IgD-negative memory B cell (primary cell): Measurements from ENCODE around the gene ODF2L. TPM values are rescaled to one million over a fixed set of nuclear protein-coding genes. Genes with fewer than 3 reads are reported as not detected.

ENCODE experiments used
- H3K27ac Mint-ChIP-seq, 3 donors: one replicate each; pipeline ENCODE4 v1.8.0; 2020 to 2022; ENCODE audit warnings: mild to moderate bottlenecking in 3 of 3, mixed read lengths in 3 of 3, moderate library complexity in 1 of 3
- H3K27me3 Mint-ChIP-seq: one replicate; pipeline ENCODE4 v1.8.0; 2021; ENCODE audit warnings: mixed read lengths
- H3K36me3 Mint-ChIP-seq: one replicate; pipeline ENCODE4 v1.8.0; 2020; ENCODE audit warnings: mild to moderate bottlenecking, mixed read lengths
- H3K4me1 Mint-ChIP-seq, 3 donors: one replicate each; pipeline ENCODE4 v1.8.0; 2020 to 2022; ENCODE audit warnings: mixed read lengths in 3 of 3, mild to moderate bottlenecking in 1 of 3
- H3K4me3 Mint-ChIP-seq, 4 donors: one replicate each; pipeline ENCODE4 v1.8.0; 2020 to 2022; ENCODE audit warnings: mild to moderate bottlenecking in 4 of 4, mixed read lengths in 4 of 4, moderate library complexity in 3 of 4
- H3K9me3 Mint-ChIP-seq, 3 donors: one replicate each; pipeline ENCODE4 v1.8.0; 2020 to 2021; ENCODE audit warnings: mixed read lengths in 3 of 3, mild to moderate bottlenecking in 1 of 3
- polyA plus RNA-seq: library from polyadenylated mRNA; unstranded; fragments of 300-500 nt; fragmentation: Illumina TruSeq; gene quantifications from one replicate; pipeline ENCODE4 v1.2.3, GENCODE V29; 2021

The ODF2L gene, protein sequence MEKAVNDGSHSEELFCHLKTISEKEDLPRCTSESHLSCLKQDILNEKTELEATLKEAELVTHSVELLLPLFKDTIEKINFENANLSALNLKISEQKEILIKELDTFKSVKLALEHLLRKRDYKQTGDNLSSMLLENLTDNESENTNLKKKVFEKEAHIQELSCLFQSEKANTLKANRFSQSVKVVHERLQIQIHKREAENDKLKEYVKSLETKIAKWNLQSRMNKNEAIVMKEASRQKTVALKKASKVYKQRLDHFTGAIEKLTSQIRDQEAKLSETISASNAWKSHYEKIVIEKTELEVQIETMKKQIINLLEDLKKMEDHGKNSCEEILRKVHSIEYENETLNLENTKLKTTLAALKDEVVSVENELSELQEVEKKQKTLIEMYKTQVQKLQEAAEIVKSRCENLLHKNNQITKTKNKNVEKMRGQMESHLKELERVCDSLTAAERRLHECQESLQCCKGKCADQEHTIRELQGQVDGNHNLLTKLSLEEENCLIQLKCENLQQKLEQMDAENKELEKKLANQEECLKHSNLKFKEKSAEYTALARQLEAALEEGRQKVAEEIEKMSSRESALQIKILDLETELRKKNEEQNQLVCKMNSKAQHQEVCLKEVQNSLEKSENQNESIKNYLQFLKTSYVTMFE
- 23.1 TPM for polyA plus RNA-seq

DNA sequence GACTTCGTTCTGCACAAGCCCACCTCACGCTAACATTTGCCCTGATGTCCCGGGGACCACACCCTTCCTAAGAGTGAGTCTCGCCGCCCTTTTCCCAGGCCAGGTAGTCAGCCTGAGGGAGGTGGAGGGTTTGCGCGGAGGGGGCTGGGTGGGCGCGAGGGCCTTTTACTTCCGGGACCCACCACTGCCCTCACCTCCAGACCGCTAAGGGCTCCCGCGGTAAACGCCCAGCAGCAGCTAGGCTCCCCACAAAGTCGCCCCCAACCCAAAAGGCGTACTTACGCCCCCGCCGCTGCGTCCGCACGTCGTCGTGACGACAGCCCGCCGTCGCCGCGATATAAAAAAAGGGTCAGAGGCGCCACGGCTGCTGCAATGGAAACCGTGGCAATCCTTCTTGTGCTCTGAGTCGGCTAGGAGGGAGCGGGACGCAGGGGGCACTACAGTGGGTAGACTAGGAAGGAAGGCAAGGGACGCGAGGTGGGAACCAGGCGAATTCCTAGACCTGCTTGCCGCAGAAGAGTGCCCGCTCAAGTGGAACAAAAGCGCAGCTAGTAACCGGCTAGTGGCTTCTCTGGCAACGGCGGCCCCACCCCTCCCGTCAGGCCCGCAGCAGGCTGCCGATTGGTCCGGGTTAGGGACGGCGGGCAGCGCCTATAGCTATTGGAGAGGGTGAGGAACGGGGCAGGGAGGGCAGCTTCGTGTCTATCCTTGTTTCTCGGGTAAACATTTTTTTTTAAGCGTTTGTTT lies at the start of gene ODF2L:
ODF2L (minus strand) TSS at position 573 of the 747 bp plus-strand sequence. CDS start 9,296 bp downstream, outside the sequence.
- H3K27ac Mint-ChIP-seq, result peak within 1 kb of the TSS; percentile 95 to 98 (median 97)
- H3K4me3 Mint-ChIP-seq, result peak within 1 kb of the TSS; percentile 97 to 99 (median 98)
- no peaks in the 10 kb centered on the region for H3K27me3 Mint-ChIP-seq
- no peaks in the 10 kb centered on the region for H3K9me3 Mint-ChIP-seq
- peaks cover 40 to 51% (median 41%) of the 10 kb centered on the region in 3 donors for H3K4me1 Mint-ChIP-seq
- peaks cover 11% of the 10 kb centered on the region for H3K36me3 Mint-ChIP-seq

DNA sequence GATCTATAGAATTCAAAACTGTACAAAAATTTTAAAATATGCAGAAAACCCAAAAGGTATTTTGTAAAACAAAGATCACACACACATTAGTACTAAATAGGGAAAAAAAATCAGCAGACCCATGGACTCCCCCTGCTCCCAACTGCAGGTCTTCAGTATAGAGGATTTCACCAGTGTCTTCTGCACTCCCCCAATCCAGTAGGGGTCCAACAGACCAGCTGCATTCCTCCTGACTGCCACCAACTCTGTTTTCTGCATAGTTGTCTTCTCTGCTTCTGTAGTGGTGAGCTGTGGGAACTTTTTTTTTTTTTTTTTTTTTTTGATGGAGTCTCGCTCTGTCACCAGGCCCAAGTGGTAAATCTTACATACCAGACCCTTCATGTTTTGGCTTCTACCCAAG lies 49.8 kb upstream of the ODF2L start:
- Mint-ChIP-seq H3K27ac (no peak overlapping the region), H3K4me3 (no peak overlapping the region), H3K36me3 (no peaks in the 10 kb centered on the region), H3K4me1 (peaks cover 0 to 4% (median 0%) of the 10 kb centered on the region in 3 donors), H3K9me3 (no peaks in the 10 kb centered on the region), H3K27me3 (peaks cover 2% of the 10 kb centered on the region)

DNA sequence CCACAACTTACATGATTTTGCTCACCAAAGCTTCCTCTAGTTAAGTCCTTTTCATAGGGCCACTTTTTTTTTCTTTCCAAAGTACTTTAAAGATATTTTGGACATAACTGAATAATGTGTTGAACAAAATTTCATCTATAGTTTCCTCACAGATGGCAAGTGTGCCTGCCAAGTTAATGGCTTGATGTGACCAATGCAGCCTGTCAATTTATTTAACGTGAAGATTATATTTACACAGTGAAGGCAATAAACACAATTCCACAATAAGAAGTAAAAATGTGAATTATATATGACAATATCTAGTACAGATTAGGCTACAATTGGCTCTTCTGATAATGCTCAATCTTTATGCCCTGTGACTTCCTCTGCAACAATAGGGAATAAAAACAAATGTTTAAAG lies 45.9 kb upstream of the ODF2L start:
- Mint-ChIP-seq H3K4me3 (no peak overlapping the region), H3K4me1 (peaks cover 0 to 4% (median 0%) of the 10 kb centered on the region in 3 donors), H3K9me3 (no peaks in the 10 kb centered on the region), H3K27ac (no peak overlapping the region), H3K27me3 (peaks cover 2% of the 10 kb centered on the region), H3K36me3 (no peaks in the 10 kb centered on the region)

DNA sequence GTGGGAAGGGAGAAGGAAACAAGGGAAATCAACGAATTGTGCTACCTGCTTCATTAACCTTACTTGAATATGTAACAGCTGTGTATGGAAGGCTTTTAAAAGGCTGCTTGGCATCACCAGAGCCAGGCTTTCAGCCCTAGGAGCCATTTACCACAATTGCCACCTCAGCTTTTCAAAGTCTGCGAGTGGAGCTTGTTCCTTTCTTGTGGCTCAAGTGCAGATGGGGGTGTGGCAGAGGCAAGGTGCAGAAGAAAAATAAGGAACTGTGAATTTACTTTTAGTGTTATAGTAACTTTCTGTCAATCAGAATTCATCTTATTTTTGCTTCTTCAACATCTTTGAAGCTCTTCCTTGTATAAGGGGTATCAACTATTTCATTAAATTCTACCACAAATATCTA lies 45.5 kb upstream of the ODF2L start:
- no peak overlapping the region for H3K4me3 Mint-ChIP-seq
- H3K27ac Mint-ChIP-seq, result no peak overlapping the region
- no peaks in the 10 kb centered on the region for H3K36me3 Mint-ChIP-seq
- peaks cover 2% of the 10 kb centered on the region for H3K27me3 Mint-ChIP-seq
- no peaks in the 10 kb centered on the region for H3K9me3 Mint-ChIP-seq
- H3K4me1 Mint-ChIP-seq, result peaks cover 0 to 4% (median 0%) of the 10 kb centered on the region in 3 donors

DNA sequence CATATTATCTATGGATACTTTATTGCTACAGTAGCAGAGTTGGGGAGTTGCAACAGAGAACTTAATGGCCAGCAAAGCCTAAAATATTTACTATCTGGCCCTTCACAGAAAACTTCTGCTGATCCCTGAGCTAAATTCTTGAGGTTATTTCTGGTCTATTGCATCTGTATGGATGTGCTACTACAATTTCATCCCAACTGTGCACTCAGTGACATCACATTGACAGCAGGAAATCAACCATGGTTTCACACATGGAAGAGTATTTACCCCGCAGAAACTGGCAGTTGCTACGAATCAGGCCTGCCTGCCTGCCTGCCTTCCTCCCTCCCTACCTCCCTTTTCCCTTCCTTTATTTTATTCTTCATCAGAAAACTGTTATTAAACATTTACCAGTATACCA lies 39.9 kb upstream of the ODF2L start:
- Mint-ChIP-seq H3K4me3 (no peak overlapping the region), H3K27me3 (peaks cover 6% of the 10 kb centered on the region), H3K36me3 (no peaks in the 10 kb centered on the region), H3K27ac (no peak overlapping the region), H3K9me3 (no peaks in the 10 kb centered on the region), H3K4me1 (no peaks in the 10 kb centered on the region)

DNA sequence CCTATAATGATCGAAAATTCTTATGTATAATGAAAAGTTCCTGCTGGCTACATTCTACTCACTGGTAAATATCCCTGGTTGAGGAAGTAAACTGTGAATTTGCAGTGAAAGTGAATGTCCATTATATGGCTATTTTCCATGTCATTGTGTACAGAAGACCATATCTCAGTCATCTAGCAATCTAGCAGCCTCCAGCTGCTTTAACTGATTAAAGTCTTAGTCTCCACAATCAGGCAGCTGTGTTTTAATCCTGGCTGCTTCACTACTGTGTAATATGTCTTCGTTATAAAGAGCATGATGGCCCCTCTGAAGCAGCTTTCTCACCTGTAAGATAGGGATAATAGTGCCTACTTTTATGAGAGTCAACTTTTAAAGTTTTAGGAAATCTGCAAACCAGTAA lies 39.2 kb upstream of the ODF2L start:
- H3K4me1 Mint-ChIP-seq, result no peaks in the 10 kb centered on the region
- H3K36me3 Mint-ChIP-seq, result no peaks in the 10 kb centered on the region
- peaks cover 6% of the 10 kb centered on the region for H3K27me3 Mint-ChIP-seq
- no peak overlapping the region for H3K27ac Mint-ChIP-seq
- no peaks in the 10 kb centered on the region for H3K9me3 Mint-ChIP-seq
- no peak overlapping the region for H3K4me3 Mint-ChIP-seq

DNA sequence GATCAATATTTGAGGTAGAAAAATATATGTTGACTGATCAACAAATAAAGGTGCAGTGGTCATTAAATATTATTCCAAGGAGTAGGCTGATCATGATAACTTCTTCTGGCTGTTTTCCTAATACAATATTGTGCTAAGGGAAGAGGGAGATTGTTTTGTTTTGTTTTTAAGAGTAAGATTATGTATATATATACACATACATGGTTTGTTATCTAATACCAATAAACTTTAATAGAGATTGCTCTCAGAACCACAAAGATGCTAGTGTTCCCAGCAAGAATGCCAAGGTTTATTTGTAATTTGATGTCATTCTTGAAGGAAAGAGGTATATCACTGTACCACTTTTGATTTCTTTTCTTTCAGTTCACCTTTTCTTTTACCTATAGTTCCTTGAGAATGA lies 37.9 kb upstream of the ODF2L start:
- no peak overlapping the region for H3K27ac Mint-ChIP-seq

DNA sequence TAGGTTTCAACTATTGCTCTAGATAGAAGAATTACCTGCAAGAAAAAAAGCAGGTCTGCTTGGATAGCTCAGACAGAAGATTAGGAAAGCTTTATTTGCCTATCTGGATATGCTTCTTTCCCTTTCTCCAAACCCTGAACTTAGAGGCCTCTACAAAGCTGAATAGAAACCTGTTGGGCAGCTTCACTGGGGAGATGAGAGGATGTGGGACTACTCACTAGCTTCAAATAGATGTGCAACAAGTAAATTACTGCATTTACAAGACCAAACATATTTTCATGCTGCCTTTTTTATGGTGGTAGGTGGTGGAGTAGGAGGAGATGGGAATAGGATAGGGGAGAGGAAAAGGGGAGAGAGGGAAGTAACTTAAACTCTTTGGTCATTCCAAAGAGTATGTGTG lies 34.3 kb upstream of the ODF2L start:
- no peaks in the 10 kb centered on the region for H3K36me3 Mint-ChIP-seq

More for the DNA sequence above, 37.9 kb upstream of the ODF2L start:
- H3K4me1 Mint-ChIP-seq, result no peaks in the 10 kb centered on the region
- H3K27me3 Mint-ChIP-seq, result peaks cover 6% of the 10 kb centered on the region
- no peaks in the 10 kb centered on the region for H3K36me3 Mint-ChIP-seq
- H3K9me3 Mint-ChIP-seq, result no peaks in the 10 kb centered on the region
- no peak overlapping the region for H3K4me3 Mint-ChIP-seq

DNA sequence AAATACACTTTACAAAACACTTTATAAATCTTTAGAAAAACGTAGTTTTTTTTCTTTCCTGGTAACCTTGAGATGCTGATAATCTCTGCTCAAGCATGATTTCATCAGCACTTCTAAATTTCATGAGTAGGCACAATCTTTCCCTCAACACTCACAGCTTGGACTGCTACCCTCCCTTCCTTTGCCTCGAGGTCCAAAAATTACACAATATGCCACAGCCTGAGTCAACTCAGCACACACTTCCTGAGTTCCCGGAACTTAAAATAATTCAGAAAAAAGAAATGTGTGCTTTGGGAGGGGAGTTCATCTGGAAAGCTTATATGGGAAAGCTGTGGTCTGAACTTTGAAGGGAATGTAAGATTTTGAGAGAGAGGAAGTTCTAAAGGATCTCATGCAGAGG lies 33.7 kb upstream of the ODF2L start:
- Mint-ChIP-seq H3K27me3 (peaks cover 4% of the 10 kb centered on the region), H3K4me3 (no peak overlapping the region), H3K4me1 (no peaks in the 10 kb centered on the region), H3K9me3 (no peaks in the 10 kb centered on the region), H3K27ac (no peak overlapping the region), H3K36me3 (no peaks in the 10 kb centered on the region)

More for the DNA sequence above, 34.3 kb upstream of the ODF2L start:
- H3K27ac Mint-ChIP-seq, result no peak overlapping the region
- H3K9me3 Mint-ChIP-seq, result no peaks in the 10 kb centered on the region
- no peak overlapping the region for H3K4me3 Mint-ChIP-seq
- no peaks in the 10 kb centered on the region for H3K4me1 Mint-ChIP-seq
- peaks cover 4% of the 10 kb centered on the region for H3K27me3 Mint-ChIP-seq

DNA sequence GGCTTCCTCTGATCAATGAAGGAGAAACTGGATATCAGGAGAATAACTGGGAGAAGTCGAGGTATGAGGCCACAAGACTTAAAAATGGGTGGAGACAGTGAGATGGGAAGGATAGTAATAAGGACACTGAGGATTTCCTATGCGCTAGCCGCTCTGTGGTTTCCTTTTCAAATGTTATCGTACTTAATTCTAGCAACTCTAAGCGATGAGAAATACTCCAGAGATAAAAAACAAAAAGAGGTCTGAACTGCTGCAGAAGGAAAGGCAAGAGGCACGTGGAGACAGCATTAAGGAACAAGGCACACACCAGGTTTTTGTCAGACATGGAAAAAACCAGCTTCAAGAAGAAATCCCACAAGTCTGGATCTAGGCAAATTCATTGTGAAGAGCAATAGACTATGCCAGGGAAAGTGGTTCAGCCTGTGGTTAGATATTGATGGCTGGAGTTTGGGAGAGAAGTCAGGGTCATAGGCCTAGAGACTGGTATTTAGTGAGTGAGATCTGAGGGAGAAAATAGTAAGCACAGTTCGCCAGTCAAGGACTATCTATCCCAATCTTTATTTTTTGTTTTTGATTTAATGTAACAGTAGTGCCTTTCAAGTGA lies 33.1 kb upstream of the ODF2L start:
- no peak overlapping the region for H3K4me3 Mint-ChIP-seq
- H3K27ac Mint-ChIP-seq, result no peak overlapping the region
- no peaks in the 10 kb centered on the region for H3K4me1 Mint-ChIP-seq
- H3K36me3 Mint-ChIP-seq, result no peaks in the 10 kb centered on the region
- H3K9me3 Mint-ChIP-seq, result no peaks in the 10 kb centered on the region
- peaks cover 4% of the 10 kb centered on the region for H3K27me3 Mint-ChIP-seq

DNA sequence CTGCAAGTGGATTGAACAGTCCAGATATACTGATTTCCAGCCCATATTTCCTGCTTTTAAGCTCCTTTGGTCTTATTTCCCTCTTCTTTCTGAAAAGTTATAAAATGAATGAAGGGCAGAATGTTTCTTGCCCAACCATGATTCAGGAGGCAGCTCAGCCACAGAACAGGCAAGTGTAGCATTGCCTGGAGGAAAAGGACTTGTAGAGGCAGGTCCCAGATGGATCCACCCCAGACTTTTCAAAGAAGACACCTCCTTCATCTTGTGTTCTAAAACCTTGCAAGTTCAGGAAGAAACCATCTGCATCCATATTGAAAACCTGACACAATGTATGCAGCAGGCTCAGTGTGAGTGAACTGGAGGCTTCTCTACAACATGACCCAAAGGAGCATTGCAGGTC lies 27.8 kb upstream of the ODF2L start, which contains the start of gene CLCA2:
CLCA2 (plus strand) TSS at position 299 of the 400 bp plus-strand sequence; CDS start at position 376, 77 bp downstream.
- Mint-ChIP-seq H3K9me3 (no peaks in the 10 kb centered on the region), H3K36me3 (no peaks in the 10 kb centered on the region), H3K27ac (no peak within 1 kb of the TSS), H3K4me1 (peaks cover 3 to 5% (median 4%) of the 10 kb centered on the region in 3 donors), H3K27me3 (peaks cover 12% of the 10 kb centered on the region), H3K4me3 (no peak within 1 kb of the TSS)

DNA sequence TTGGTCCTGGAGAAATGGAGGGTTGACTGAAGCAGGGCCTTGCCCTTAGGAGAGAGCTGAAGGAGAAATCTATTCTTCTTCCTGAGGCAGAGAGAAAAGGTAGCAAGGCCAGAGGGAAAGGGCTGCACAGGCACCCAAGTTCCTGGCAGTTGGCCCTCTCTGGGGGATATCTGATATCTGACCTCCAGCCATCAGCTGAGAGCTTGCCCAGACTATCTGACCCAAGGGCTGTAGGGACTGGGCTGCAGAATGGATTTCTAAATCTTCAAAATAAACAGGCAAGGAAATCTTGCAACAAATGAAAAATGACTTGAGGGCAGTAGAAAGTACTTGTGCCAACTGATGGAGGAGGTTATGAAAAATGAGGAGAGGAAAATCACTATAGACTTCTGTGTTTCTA lies 27.4 kb upstream of the ODF2L start:
- H3K9me3 Mint-ChIP-seq, result no peaks in the 10 kb centered on the region
- H3K4me1 Mint-ChIP-seq, result peaks cover 3 to 5% (median 4%) of the 10 kb centered on the region in 3 donors
- H3K27ac Mint-ChIP-seq, result no peak overlapping the region
- H3K36me3 Mint-ChIP-seq, result no peaks in the 10 kb centered on the region
- H3K27me3 Mint-ChIP-seq, result peaks cover 12% of the 10 kb centered on the region
- H3K4me3 Mint-ChIP-seq, result no peak overlapping the region

DNA sequence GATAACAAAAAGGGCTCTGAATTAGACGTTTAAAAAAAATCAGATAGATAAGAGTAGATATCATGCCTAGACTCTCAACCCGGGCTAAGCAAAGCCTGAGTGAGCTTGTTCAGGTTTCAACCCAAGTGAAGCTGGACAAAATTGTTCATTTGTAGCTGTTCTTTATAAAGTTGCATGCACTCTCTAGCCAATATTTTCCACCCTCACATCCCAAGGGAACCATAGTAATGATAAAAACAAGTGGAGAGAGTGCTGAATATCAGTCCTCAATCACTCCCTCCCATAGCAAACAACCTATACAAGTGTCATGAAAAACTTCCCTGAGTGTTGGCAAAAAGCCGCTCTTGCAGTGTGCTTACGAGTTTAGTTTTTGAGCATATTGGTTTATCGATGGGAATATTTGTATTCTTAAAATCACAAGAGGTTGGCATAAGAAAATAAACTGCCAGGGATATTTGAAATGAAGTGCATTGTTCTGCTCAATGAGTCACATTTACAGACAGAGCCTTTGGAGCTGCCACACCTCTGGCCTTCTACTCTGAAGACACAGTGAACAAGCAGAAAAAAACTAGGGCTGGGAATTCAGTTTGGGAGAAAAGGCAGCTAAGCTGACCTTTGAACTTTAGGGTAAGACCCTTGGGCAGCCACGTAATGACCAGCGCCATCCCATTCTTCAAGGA lies 25.6 kb upstream of the ODF2L start:
- H3K27me3 Mint-ChIP-seq, result peaks cover 12% of the 10 kb centered on the region
- H3K4me3 Mint-ChIP-seq, result no peak overlapping the region
- H3K4me1 Mint-ChIP-seq, result peaks cover 3 to 5% (median 4%) of the 10 kb centered on the region in 3 donors
- H3K27ac Mint-ChIP-seq, result no peak overlapping the region
- no peaks in the 10 kb centered on the region for H3K36me3 Mint-ChIP-seq
- H3K9me3 Mint-ChIP-seq, result no peaks in the 10 kb centered on the region

DNA sequence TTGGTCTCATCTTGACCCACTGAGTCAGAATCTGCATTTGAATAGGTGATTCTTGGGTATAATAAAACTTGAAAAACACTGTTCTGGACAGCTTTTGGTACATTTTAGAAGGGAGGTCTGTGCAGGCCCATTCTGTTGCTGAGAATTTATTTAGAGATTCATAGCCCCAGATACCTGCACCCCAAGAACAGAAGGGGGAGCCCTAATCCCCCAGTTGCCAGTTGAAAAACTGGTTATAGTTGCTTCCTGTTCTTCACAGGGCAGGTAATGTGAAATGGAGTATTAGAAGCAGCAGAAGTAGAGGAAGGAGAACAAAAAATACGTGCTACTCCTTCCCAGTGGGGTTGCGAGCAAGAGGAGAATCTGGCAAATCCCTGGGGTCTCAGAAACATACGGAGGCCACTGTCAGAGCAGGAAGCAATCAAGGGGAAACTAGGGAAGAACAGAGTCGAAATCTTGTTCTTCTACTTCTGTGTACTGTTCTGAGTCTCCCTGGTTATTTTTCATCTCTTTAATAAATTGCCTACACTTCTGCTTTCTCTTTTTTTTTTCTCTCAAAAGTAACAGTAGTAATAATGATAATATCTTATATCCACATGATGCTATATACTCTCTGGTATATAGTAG lies 23.3 kb upstream of the ODF2L start:
- H3K27ac Mint-ChIP-seq, result peak overlapping the region in 1 of 3 donors; percentile 8
- H3K9me3 Mint-ChIP-seq, result no peaks in the 10 kb centered on the region
- no peaks in the 10 kb centered on the region for H3K36me3 Mint-ChIP-seq
- H3K4me3 Mint-ChIP-seq, result peak overlapping the region in 3 of 4 donors; percentile 74 to 93 (median 77)
- H3K27me3 Mint-ChIP-seq, result peaks cover 11% of the 10 kb centered on the region
- peaks cover 3 to 5% (median 4%) of the 10 kb centered on the region in 3 donors for H3K4me1 Mint-ChIP-seq
